ENCODE results near the gene FAM110A. TPM values are rescaled to one million over a fixed set of nuclear protein-coding genes. Genes with fewer than 3 reads are reported as not detected.

FAM110A gene
- total RNA-seq (2011; cell fraction: chromatin; rRNA removed; ENCODE audit: low replicate concordance) = 5.9 and 9.9 TPM in 2 replicates
- 7.8 and 8.4 TPM in 2 replicates for total RNA-seq (2011; cell fraction: nucleolus; rRNA removed)
- total RNA-seq (2011; cell fraction: nucleoplasm; rRNA removed) = 4.7 and 6.6 TPM in 2 replicates
- total RNA-seq (2014; rRNA removed) (7.3 and 8.5 TPM in 2 replicates), total RNA-seq (2014; rRNA removed; fragmentation: Illumina TruSeq; extraction: Trizol) (2.0 and 2.2 TPM in 2 replicates), total RNA-seq (2015; rRNA removed; fragmentation: Illumina TruSeq; extraction: Trizol) (3.3 and 4.1 TPM in 2 replicates), total RNA-seq (2021) (15.5 and 15.7 TPM in 2 replicates), polyA plus RNA-seq (2011; rRNA removed) (3.6 and 10.0 TPM in 2 replicates), polyA plus RNA-seq (2014; fragmentation: Illumina TruSeq; extraction: Trizol) (6.0 and 8.2 TPM in 2 replicates), polyA plus RNA-seq (2014; fragmentation: Nextera tagmentation; extraction: Ambion mirVana) (under 1 TPM; 0.73 to 0.93 TPM), polyA plus RNA-seq (2014; rRNA removed) (9.4 and 11.4 TPM in 2 replicates), polyA minus RNA-seq (2011; rRNA and poly(A)+ RNA removed) (2.6 and 4.1 TPM in 2 replicates), Bru-seq, nascent RNA (percentile 69 among the genes with signal in this experiment), BruChase-seq, experiment 1, labeled RNA remaining after a 2-hour chase (percentile 66 among the genes with signal in this experiment), BruChase-seq, experiment 2, labeled RNA remaining after a 6-hour chase (percentile 65 among the genes with signal in this experiment)
- polyA plus RNA-seq (2011; cell fraction: cytosol; rRNA removed) = 9.4 and 16.0 TPM in 2 replicates
- polyA plus RNA-seq (2011; cell fraction: nucleus; rRNA removed) = 9.5 and 9.7 TPM in 2 replicates
- 7.9 and 9.5 TPM in 2 replicates for polyA plus RNA-seq (2012)
- polyA minus RNA-seq (2011; cell fraction: cytosol; rRNA and poly(A)+ RNA removed) = 3.7 and 8.8 TPM in 2 replicates
- 2.4 and 4.6 TPM in 2 replicates for polyA minus RNA-seq (2011; cell fraction: nucleus; rRNA and poly(A)+ RNA removed)
- long read RNA-seq, experiment 1, transcript FAM110A-204 (2 exons, 1,809 nt) = major isoform, 13 of 57 reads
- long read RNA-seq, experiment 1, partial matches to known transcripts = 38 of 57 reads
- long read RNA-seq, experiment 1, other reads (novel, unspliced or antisense) = 5 of 57 reads
- long read RNA-seq, experiment 2, transcript FAM110A-204 (2 exons, 1,809 nt) = major isoform, 7 of 22 reads
- long read RNA-seq, experiment 2, partial matches to known transcripts = 0 of 22 reads
- long read RNA-seq, experiment 2, other reads (novel, unspliced or antisense) = 11 of 22 reads
- long read RNA-seq, experiment 3, transcript FAM110A-204 (2 exons, 1,809 nt) = major isoform, 8 of 9 reads
- long read RNA-seq, experiment 3, partial matches to known transcripts = 1 of 9 reads
- long read RNA-seq, experiment 3, other reads (novel, unspliced or antisense) = 0 of 9 reads

- 1% methylated on average over 15 of the region's 64 CpGs for WGBS (ENCODE audit: insufficient coverage, low coverage, missing lambda C conversion rate)
- no TSS peak for BruUV-seq (replicated peaks)
- H3K79me2 ChIP-seq (ENCODE audit: control insufficient read depth, insufficient read depth, low read length) = peaks cover 50% of the 10 kb centered on the region
- FAIRE-seq = peak; percentile 79
- ChIA-PET POLR2A (interaction anchor here (0.8 to 1.5 kb wide), 5 partner anchors 10 to 453 kb away, joined by 3 to 6 read pairs (median 3); partner anchors contain the start of gene TRIB3), CTCF (ENCODE audit: low intra/inter-chr PET ratio) (no interaction called here)
- H2AFZ ChIP-seq (ENCODE audit: low read depth, low read length) = peak within 1 kb of the TSS; percentile 87
- in situ Hi-C loops (cut with MboI) (no loop called here), intact Hi-C loops (cut with micrococcal nuclease) (no loop called here)
- peak within 1 kb of the TSS; percentile 96 for H3K27ac ChIP-seq (ENCODE audit: extremely low read depth, low read depth, low read length)
- 0 out of 2 replicates have a peak, but pooled peaks cover 4% of the 10 kb centered on the region for H4K20me1 ChIP-seq (replicated peaks; ENCODE audit: control insufficient read depth, insufficient read depth, low read length)
- H3K4me1 ChIP-seq (replicated peaks in 1 of 2; ENCODE audit: control insufficient read depth in 2 of 2, insufficient read depth in 2 of 2, low read length in 2 of 2) = peaks cover 27 to 49% of the 10 kb centered on the region in 2 experiments
- no peaks in the 10 kb centered on the region for H3K9me1 ChIP-seq (ENCODE audit: control insufficient read depth, insufficient read depth, low read length)
- H3K9me3 ChIP-seq (replicated peaks; ENCODE audit: control insufficient read depth, insufficient read depth, low read depth, low read length) = no peaks in the 10 kb centered on the region
- peak; percentile 87 to 95 (median 90) for DNase-seq (ENCODE audit: extremely low read depth in 1 of 4, low spot score in 3 of 4)
- H3K36me3 ChIP-seq (ENCODE audit: control insufficient read depth, insufficient read depth, low read length) = no peaks in the 10 kb centered on the region
- H3K27me3 ChIP-seq (ENCODE audit: control insufficient read depth in 2 of 2, insufficient read depth in 2 of 2, low read length in 2 of 2) = no peaks in the 10 kb centered on the region
- H3K4me3 ChIP-seq = peak within 1 kb of the TSS; percentile 84
- H3K4me2 ChIP-seq (ENCODE audit: insufficient read depth, low read length) = peak within 1 kb of the TSS; percentile 86
- H3K9ac ChIP-seq (ENCODE audit: insufficient read depth in 1 of 2, low read depth in 2 of 2, low read length in 2 of 2) = peak within 1 kb of the TSS; percentile 88 to 94
- peak; percentile 91 for ATAC-seq
- TF ChIP-seq PHF8 (IDR thresholded peaks at IDR 0.05; ENCODE audit: borderline replicate concordance, low read length) = peak; percentile 70; the same call in 1 of the 2 replicates
- no peak for TF ChIP-seq BRCA1 (IDR thresholded peaks at IDR 0.05)
- no peak for TF ChIP-seq BRCA1 (CRISPR knock-in tag; IDR thresholded peaks at IDR 0.05)
- peak; percentile 62; the same call in 1 of the 2 replicates for TF ChIP-seq BMI1 (IDR thresholded peaks at IDR 0.05; ENCODE audit: low read length)
- peak in 1 of 2 experiments; percentile 38; a peak in 1 of 4 replicates for TF ChIP-seq UBTF (IDR thresholded peaks at IDR 0.05; ENCODE audit: borderline replicate concordance in 1 of 2, low read depth in 2 of 2, low read length in 2 of 2)
- no peak for TF ChIP-seq SIX5 (IDR thresholded peaks at IDR 0.05; ENCODE audit: borderline replicate concordance in 1 of 2, insufficient read depth in 1 of 2, low read depth in 1 of 2, low read length in 2 of 2)
- TF ChIP-seq PTRF (tag; IDR thresholded peaks at IDR 0.05) = no peak
- TF ChIP-seq ADNP (tag; IDR thresholded peaks at IDR 0.05) = no peak
- no peak for TF ChIP-seq CCAR2 (IDR thresholded peaks at IDR 0.05; ENCODE audit: low read depth, low read length)
- TF ChIP-seq NFIX (CRISPR knock-in tag; IDR thresholded peaks at IDR 0.05; ENCODE audit: low read depth) = no peak
These were observed at the start of gene FAM110A for GRCh38 chr20:833450-834150. FAM110A (plus strand) TSS chr20:833715; CDS start chr20:844805, 11,090 bp downstream.
